HEK293T (cell line): ENCODE measurements around the gene VPS29.
A peak's percentile ranks its signal among the peaks of the same experiment; 100 is the strongest.

Experiments
- CTCF ChIA-PET: fragments of 350-600 bp; formaldehyde crosslinking; extraction: SDS; loops from one replicate; lab custom pipeline; 2021; ENCODE audit warnings: antibody characterized with exemption, inconsistent platforms; lab: Yijun Ruan, JAX
- POLR2A ChIA-PET: fragments of 350-600 bp; formaldehyde crosslinking; extraction: SDS; loops from one replicate; lab custom pipeline; 2020; ENCODE audit warnings: antibody characterized with exemption, inconsistent platforms; lab: Yijun Ruan, JAX
- DNase-seq: peaks from one replicate; pipeline ENCODE4 v3.0.0; 2012; ENCODE audit warnings: mixed read lengths; ENCODE audit errors: extremely low spot score
- ARNT ChIP-seq: fragments of 450-650 bp; IDR thresholded peaks from 2 replicates; pipeline ENCODE4 v1.6.1; 2017; ENCODE audit warnings: mild to moderate bottlenecking
- BHLHE40 ChIP-seq: fragments of 450-650 bp; IDR thresholded peaks from 2 replicates; pipeline ENCODE4 v1.6.1; 2016; ENCODE audit warnings: mild to moderate bottlenecking, moderate library complexity, borderline replicate concordance
- CTBP1 ChIP-seq: fragments of 450-650 bp; IDR thresholded peaks from 2 replicates; pipeline ENCODE4 v1.6.1; 2016; ENCODE audit warnings: borderline replicate concordance
- ELF4 ChIP-seq: fragments of 450-650 bp; IDR thresholded peaks from 2 replicates; pipeline ENCODE4 v1.6.1; 2017; ENCODE audit warnings: antibody characterized with exemption
- FOXA1 ChIP-seq: fragments of 450-650 bp; IDR thresholded peaks from 2 replicates; pipeline ENCODE4 v1.6.1; 2016; ENCODE audit warnings: mild to moderate bottlenecking
- FOXK2 ChIP-seq: fragments of 450-650 bp; IDR thresholded peaks from 2 replicates; pipeline ENCODE4 v1.6.1; 2016; ENCODE audit warnings: mild to moderate bottlenecking
- FOXM1 ChIP-seq: fragments of 450-650 bp; IDR thresholded peaks from 2 replicates; pipeline ENCODE4 v1.6.1; 2017; ENCODE audit warnings: mild to moderate bottlenecking, borderline replicate concordance
- HDGF ChIP-seq: fragments of 450-650 bp; IDR thresholded peaks from 2 replicates; pipeline ENCODE4 v1.6.1; 2017; ENCODE audit warnings: antibody characterized with exemption, borderline replicate concordance
- L3MBTL2 ChIP-seq: fragments of 450-650 bp; conservative IDR thresholded peaks from 2 replicates; pipeline ENCODE4 v1.6.1; 2016; ENCODE audit warnings: mild to moderate bottlenecking
- LEF1 ChIP-seq: fragments of 450-650 bp; IDR thresholded peaks from 2 replicates; pipeline ENCODE4 v1.6.1; 2017; ENCODE audit warnings: mild to moderate bottlenecking, borderline replicate concordance
- NFRKB ChIP-seq: fragments of 450-650 bp; IDR thresholded peaks from 2 replicates; pipeline ENCODE4 v1.6.1; 2016; ENCODE audit warnings: mild to moderate bottlenecking, moderate library complexity
- SP1 ChIP-seq: fragments of 450-650 bp; IDR thresholded peaks from 2 replicates; pipeline ENCODE4 v1.6.1; 2017
- SUZ12 ChIP-seq: fragments of 450-650 bp; IDR thresholded peaks from 2 replicates; pipeline ENCODE4 v1.6.1; 2016; ENCODE audit warnings: mild to moderate bottlenecking
- TARDBP ChIP-seq: fragments of 450-650 bp; IDR thresholded peaks from 2 replicates; pipeline ENCODE4 v1.6.1; 2016
- ZNF384 ChIP-seq: fragments of 450-650 bp; IDR thresholded peaks from 2 replicates; pipeline ENCODE4 v1.6.1; 2016
- TF ChIP-seq, protein P1 (sequence below): fragments of 450-650 bp; IDR thresholded peaks from 2 replicates; pipeline ENCODE4 v1.6.1; 2016

The VPS29 gene

DNA sequence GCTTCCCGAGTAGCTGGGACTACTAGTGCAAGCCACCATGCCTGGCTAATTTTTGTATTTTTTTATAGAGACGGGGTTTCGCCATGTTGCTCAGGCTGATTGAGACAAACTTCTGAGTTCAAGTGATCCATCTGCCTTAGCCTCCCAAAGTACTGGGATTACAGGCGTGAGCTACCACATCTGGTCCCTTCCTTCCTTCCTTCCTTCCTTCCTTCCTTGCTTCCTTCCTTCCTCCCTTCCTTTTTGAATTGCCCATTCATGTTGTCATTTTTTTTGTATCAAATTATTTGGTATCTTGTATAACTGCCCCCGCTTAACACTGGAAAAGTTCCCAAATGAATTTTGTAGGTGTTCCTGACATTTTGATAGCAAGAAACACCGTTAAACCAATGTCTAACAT lies 11.9 kb upstream of the VPS29 start:
- TF ChIP-seq ARNT (no peak), ELF4 (no peak), BHLHE40 (no peak), TARDBP (no peak), NFRKB (no peak), ZNF384 (no peak), CTBP1 (no peak), FOXK2 (no peak)
- TF ChIP-seq, protein P1, sequence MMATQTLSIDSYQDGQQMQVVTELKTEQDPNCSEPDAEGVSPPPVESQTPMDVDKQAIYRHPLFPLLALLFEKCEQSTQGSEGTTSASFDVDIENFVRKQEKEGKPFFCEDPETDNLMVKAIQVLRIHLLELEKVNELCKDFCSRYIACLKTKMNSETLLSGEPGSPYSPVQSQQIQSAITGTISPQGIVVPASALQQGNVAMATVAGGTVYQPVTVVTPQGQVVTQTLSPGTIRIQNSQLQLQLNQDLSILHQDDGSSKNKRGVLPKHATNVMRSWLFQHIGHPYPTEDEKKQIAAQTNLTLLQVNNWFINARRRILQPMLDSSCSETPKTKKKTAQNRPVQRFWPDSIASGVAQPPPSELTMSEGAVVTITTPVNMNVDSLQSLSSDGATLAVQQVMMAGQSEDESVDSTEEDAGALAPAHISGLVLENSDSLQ, result no peak
- POLR2A ChIA-PET, result interaction anchor here (1.1 to 1.3 kb wide), 2 partner anchors 12 to 46 kb away, joined by 3 to 4 read pairs; partner anchors contain the start of genes GPN3, RAD9B and VPS29
- CTCF ChIA-PET, result interaction anchor here (1.1 to 1.3 kb wide), 3 partner anchors 87 to 100 kb away, joined by 3 to 5 read pairs (median 3); partner anchors contain the start of gene TCTN1
- DNase-seq, result no peak

DNA sequence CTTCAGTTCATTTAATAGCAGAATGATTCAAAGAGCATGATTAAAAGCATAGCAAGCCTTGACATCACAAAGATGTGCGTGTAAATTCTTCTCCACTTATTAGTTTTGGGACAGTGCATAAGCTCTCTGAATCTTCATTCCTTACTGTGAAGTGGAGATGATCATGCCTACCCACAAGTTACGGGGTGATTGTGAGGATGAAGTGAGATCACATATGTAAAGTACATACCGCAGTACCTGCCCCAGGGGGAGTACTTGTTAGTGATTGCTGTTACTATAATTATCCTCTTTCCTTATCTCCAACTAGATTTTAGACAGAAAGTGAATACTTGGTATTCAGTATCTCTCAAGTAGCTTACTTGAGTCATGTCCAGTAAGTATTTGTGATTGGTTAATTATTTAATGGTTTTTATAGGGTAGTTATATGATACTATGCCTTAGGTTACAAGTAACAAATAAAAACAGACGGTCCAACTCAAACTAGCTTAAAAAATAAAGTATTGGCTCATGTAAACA lies 6.2 kb upstream of the VPS29 start:
- TF ChIP-seq TARDBP, result no peak
- TF ChIP-seq LEF1, result no peak
- TF ChIP-seq BHLHE40, result no peak
- no peak for TF ChIP-seq ARNT
- TF ChIP-seq NFRKB, result no peak
- no peak for TF ChIP-seq SP1
- TF ChIP-seq L3MBTL2, result no peak
- no peak for TF ChIP-seq FOXA1
- no peak for TF ChIP-seq ZNF384
- TF ChIP-seq CTBP1, result no peak
- CTCF ChIA-PET, result interaction anchor here (0.9 to 1.6 kb wide), 2 partner anchors 92 to 94 kb away, joined by 3 to 6 read pairs; no protein-coding TSS in a partner anchor

DNA sequence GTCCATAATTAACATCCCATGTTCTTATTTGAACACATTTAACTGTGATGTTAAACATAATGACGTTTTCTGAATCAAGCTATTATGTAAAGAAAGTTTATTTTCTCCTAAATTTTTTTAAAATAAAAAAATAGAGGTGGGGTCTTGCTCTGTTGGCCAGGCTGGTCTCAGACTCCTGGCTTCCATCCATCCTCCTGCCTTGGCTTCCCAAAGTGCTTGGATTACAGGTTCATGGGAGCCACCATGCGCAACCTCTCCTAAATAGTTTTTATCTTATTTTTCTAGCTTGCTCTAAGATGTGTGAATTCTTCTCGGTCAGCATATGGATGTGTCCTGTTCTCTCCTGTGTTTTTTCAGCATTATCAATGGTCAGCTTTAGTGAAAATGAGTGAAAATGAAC lies 3.4 kb upstream of the VPS29 start:
- ChIA-PET CTCF (interaction anchor here (0.6 kb wide), 1 partner anchor 97 kb away, joined by 3 read pairs; no protein-coding TSS in a partner anchor), POLR2A (no interaction called here)
- DNase-seq, result no peak
- TF ChIP-seq FOXA1 (no peak), HDGF (no peak), ELF4 (no peak), ARNT (no peak), NFRKB (no peak), TARDBP (no peak), L3MBTL2 (no peak), SP1 (no peak), LEF1 (no peak), FOXM1 (no peak), FOXK2 (no peak), ZNF384 (no peak), CTBP1 (no peak), BHLHE40 (no peak)
- TF ChIP-seq, protein P1, result no peak

More for the DNA sequence above, 6.2 kb upstream of the VPS29 start:
- DNase-seq, result no peak
- POLR2A ChIA-PET, result no interaction called here

DNA sequence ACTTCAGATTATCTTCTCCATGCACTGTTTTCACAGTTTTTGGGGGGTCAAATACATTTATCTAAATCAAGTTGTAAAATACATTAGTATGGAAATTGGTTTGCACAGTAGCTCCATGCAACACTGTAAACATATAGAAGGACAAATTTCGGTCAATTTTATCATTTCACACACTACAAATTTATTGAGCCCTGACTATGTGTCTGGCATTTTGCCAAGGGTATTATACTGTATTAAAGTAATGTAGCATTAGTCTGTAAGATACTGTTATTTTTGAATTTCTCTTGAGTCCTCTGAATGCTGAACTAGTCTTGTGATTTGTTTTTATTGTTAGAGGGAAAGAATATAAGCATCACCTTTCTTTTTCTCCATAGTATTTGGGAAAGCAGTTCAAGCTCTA lies 1.5 kb upstream of the VPS29 start:
- ChIA-PET CTCF (interaction anchor here (0.5 kb wide), 1 partner anchor 98 kb away, joined by 5 read pairs; no protein-coding TSS in a partner anchor), POLR2A (no interaction called here)
- TF ChIP-seq BHLHE40, result no peak
- TF ChIP-seq TARDBP, result no peak
- TF ChIP-seq ELF4, result no peak
- TF ChIP-seq FOXM1, result no peak
- TF ChIP-seq SUZ12, result no peak
- no peak for TF ChIP-seq HDGF
- no peak for TF ChIP-seq ARNT
- TF ChIP-seq, protein P1, result no peak
- no peak for DNase-seq

DNA sequence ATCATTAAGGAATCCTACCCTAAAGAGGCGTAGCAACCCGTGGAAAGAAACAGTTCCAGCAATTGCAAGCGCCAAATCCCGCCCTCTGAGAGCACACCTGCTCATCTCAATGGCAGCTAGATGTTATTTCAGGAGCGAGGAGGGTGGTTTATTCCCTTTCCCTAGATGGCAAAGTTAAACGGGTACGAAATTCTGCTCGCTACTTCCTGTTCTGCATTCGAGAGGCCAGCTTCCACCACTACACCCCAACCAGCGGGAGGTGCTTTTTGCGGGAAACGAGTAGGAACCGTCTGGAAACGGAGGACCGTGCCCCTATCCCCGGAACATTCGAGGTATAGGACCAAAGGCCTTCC lies 536 bp downstream of the VPS29 start:
- DNase-seq, result peak; percentile 31
- ChIA-PET POLR2A (interaction anchor here (1.3 to 3.1 kb wide), 3 partner anchors 33 to 74 kb away, joined by 3 to 28 read pairs (median 4); partner anchors contain the start of genes ARPC3, FAM216A and GPN3), CTCF (no interaction called here)
- TF ChIP-seq TARDBP (no peak), L3MBTL2 (no peak), BHLHE40 (no peak), FOXA1 (no peak), HDGF (no peak), LEF1 (no peak)
- TF ChIP-seq, protein P1, result no peak
